Raji (cell line): ENCODE data around the gene ILRUN.

Experiments
- POLR2A ChIP-seq: IDR thresholded peaks from 2 replicates; pipeline ENCODE4 v1.6.1; 2011; ENCODE audit warnings: low read depth, low read length, control low read depth; ENCODE audit not compliant: insufficient read depth

The ILRUN gene

DNA sequence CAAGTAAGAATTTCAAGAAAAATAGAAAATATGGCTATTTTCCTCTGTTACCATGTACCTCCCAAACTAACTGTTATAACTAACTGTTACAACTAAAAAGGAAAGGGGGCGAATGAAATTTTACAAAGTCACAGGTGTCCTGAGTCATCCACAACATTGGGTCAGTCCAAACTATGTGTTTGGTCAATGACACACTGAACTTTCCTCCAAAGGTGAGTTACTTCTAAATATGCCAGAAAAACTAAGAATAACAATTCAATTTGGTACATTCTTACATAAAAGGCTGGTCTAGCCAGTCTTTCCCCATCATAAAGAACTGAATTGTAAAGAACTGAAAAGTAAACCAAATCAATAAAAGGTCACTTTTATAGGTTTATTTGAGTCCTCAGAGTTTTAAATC lies 44.3 kb downstream of the ILRUN start:
- TF ChIP-seq POLR2A, result no peak

- no peak for TF ChIP-seq POLR2A
Observed at GRCh38 chr6:34650823-34651222, 45.7 kb downstream of the ILRUN start.

GRCh38 chr6:34648806-34649205 lies 47.8 kb downstream of the ILRUN start:
- no peak for TF ChIP-seq POLR2A
